Stimulated activated CD4-positive, alpha-beta T cell treated with anti-CD3 and anti-CD28 coated beads, TNF-alpha, amount 100 ng/mL, for 4 hours (primary cell): ENCODE data around the gene ZNF469.

Experiments
- DNase-seq, 3 experiments: peaks; one replicate each; pipeline ENCODE4 v3.0.0-alpha.2; 2020; ENCODE audit warnings: low read depth in 3 of 3

ZNF469 gene

GRCh38 chr16:88428156-88428555 is 45.4 kb downstream of the ZNF469 start:
- DNase-seq: no peak

- DNase-seq: no peak
These were observed 46.0 kb downstream of the ZNF469 start for GRCh38 chr16:88428616-88429386.

- no peak for DNase-seq
These were observed 46.8 kb downstream of the ZNF469 start for GRCh38 chr16:88429387-88430184.

GRCh38 chr16:88430185-88430523 is 47.4 kb downstream of the ZNF469 start:
- no peak for DNase-seq

GRCh38 chr16:88430524-88431446 is 48.0 kb downstream of the ZNF469 start:
- DNase-seq: peak in 2 of 3 experiments; percentile 17 to 40

GRCh38 chr16:88431651-88432050 is 48.9 kb downstream of the ZNF469 start:
- DNase-seq: no peak

GRCh38 chr16:88432174-88432573 is 49.4 kb downstream of the ZNF469 start:
- no peak for DNase-seq
